ENCODE measurements around the gene ABTB2.
"Not testable (repeated sequence)": the region's sequence is repeated elsewhere in the genome, so short reads cannot be mapped to it uniquely, and the experiment has no call there.

ABTB2 gene

DNA sequence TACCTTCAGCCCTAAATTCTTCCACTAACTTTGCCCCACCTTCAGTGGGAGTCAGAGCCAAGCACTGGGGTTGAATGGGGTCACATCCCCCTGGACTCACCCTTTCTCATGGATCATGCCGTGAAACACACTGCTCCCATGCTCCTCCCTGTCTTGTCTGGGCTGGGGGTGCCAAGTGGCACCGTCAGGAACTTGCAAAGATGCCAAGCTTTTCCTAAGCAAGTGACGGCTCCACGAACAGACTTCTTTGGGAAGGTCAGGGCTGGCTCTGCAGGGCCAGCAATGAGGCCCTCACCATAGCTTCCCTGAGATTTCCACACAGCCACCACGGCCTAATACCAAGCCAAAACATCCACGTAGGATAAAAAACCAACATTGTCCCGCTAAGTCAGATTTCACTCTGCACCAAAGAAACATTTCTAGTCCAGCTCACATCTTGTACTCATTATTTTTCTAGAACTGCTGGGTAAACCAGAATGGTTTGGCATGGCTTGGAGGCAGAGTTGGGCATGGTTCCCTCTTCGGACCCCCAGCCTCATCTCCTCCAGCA, 175.9 kb downstream of the ABTB2 start:
- no peak for DNase-seq

DNA sequence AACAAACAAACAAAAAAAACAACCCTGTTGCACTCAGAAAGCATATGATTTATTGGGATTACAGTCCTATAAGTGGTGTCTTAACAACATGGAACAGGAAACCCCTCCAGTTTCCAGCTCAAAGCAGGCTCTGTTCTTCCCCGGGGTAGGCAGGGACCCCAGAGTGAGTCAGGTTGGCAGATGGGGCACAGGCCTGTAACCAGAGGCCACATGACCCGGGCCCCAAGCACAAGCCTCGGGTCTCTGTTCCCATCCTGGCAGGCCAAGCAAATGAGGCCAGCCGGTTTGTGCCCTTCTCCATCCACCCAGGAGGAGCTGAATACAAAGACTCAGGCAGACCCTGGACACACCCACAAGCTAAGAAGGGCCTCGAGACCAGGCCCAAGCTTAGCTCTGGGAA, 176.6 kb downstream of the ABTB2 start:
- DNase-seq, result no peak

DNA sequence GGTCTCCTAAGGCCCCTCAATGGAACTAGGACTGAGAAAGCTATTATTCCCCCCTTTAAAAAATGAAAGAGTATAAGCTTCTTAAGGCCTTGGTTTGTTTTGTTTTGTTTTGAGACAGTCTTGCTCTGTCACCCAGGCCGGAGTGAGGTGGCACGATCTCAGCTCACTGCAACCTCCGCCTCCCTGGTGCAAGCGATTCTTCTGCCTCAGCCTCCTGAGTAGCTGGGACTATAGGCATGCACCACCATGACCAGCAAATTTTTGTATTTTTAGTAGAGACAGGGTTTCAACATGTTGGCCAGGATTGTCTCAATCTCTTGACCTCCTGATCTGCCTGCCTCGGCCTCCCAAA, 177.0 kb downstream of the ABTB2 start:
- not testable (repeated sequence) for DNase-seq

- no peak for DNase-seq
Observed at GRCh38 chr11:34180040-34180813, 177.6 kb downstream of the ABTB2 start.

DNA sequence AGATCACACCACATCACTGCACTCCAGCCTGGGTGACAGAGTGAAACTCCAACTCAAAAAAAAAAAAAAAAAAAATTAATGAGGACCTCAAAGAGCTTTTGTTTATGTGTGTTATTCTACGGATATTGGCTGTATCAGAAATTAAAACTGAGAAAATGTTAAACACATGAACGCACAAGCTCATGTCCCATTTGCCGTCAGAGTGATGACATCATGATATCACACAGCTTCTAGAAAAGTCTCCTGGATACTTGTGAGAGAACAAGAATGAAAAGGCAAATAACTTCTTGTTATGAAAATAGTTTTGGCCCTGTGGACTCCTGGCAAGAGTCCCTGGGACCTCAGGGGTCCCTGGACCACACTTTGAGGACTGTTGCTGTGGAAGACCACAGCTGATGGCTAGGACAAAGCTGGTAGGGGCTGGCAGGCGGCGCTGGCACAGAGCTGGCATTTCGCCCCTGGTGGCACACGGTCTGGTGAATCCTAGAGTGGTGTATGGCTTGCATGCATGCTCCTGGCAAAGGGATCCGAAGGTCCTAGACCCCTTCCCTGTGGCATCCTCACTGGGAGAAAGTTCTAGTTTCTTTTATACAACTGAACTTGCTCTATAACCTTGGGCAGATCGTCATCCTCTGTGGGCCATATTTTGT, 178.7 kb downstream of the ABTB2 start:
- no peak for DNase-seq

DNA sequence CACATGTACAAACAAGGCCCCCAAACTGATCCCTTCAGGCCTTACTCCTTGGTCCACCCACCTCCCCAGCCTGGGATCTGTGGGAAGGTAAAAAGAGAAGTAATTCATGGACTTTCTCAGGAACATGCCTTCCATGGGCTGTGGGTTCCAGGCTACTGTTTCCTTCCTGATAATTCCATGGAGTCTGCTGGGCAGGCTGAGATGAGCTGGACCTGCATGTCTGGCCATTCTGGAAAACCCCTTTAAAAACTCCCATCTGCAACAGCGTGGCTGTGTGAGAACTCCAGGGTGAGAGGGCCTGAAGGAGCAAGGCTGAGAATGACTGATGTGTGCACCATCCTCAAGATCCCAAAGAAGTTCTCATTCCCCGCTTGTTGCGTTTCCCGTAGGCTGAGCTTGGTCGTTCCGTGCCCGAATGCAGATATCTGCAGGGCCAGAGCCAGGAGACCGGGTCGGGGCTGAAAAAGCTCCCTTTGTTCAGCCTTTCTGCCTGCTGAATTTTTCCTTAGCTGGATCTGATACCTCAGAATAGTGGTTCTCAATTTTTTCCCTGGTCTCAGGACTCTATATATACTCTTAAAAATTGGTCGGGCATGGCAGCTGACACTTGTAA, 179.5 kb downstream of the ABTB2 start:
- no peak for DNase-seq

GRCh38 chr11:34176751-34177209, 181.0 kb downstream of the ABTB2 start:
- no peak for DNase-seq

DNA sequence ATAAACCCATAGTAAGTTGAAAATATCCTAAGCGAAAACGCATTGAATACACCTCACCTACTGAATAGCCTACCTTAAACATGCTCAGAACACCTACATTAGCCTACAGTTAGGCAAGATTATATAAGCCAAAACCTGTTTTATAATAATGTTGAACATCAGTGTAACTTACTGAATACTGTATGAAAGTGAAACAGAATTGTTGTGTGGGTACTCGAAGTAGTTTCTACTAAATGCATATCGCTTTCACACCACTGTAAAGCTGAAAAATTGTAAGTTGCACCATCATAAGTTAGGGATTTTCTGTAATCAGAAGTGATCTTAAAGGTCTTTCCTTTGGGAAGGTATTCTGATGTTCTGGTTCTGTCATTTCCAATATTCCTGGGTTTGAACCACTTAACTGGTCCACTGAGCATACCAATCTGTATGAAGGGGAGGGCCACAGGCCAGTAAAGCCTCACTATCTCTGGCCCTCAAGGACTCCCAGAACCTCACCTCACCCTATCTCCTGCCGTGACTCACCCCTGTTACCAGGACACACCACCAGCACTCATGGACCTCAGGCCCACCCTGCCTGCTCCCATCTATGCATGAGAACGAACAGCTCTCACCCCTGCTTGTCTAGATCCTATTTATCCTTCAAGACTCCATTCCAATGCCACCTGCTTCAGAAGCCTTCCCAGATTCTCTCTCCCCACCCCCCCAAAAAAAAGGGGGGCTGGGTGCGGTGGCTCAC, 182.4 kb downstream of the ABTB2 start:
- DNase-seq, result no peak

- DNase-seq, result peak; percentile 48
Observed at GRCh38 chr11:34174412-34175041, 183.3 kb downstream of the ABTB2 start.

DNA sequence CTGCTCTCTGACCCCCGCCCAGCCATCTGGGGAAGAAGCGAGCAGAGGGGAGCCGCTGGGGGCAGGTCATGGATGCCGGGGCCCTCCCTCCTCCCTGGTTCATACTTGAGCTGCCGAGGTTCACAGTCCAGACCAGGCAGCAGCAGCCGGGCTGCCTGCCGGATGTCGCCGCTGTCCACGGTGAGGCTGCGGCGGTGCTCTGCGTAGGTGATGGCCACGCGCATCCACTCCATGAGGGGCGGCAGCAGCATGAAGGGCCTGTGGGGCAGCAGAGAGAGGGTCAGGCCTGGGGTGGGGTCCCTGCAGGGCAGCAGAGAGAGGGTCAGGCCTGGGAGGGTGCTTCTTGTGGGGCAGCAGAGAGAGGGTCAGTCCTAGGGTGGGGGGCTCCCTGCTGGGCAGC, 184.8 kb downstream of the ABTB2 start:
- DNase-seq, result no peak

- DNase-seq, result no peak
Observed at GRCh38 chr11:34169686-34170085, 188.1 kb downstream of the ABTB2 start.

GRCh38 chr11:34168642-34169420, 189.0 kb downstream of the ABTB2 start:
- DNase-seq, result no peak

DNA sequence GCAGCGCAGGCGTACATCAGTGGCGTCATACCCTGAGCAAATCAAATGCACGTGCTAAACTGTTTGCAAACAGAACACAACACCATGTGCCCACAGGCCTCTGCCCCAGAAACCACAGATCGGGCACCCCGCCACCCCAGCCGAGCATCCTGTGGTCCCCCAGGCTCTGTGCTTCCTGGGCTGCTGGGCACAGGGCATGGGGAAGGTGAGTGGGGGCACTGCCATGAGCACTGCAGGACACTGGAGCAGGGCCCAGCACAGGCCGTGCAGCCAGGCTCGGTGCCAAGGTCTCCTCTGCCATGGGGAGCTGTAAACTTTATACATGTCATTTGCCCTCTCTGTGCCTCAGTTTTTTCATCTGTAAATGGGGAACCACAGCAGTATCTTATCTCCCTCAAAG, 189.8 kb downstream of the ABTB2 start:
- no peak for DNase-seq

DNA sequence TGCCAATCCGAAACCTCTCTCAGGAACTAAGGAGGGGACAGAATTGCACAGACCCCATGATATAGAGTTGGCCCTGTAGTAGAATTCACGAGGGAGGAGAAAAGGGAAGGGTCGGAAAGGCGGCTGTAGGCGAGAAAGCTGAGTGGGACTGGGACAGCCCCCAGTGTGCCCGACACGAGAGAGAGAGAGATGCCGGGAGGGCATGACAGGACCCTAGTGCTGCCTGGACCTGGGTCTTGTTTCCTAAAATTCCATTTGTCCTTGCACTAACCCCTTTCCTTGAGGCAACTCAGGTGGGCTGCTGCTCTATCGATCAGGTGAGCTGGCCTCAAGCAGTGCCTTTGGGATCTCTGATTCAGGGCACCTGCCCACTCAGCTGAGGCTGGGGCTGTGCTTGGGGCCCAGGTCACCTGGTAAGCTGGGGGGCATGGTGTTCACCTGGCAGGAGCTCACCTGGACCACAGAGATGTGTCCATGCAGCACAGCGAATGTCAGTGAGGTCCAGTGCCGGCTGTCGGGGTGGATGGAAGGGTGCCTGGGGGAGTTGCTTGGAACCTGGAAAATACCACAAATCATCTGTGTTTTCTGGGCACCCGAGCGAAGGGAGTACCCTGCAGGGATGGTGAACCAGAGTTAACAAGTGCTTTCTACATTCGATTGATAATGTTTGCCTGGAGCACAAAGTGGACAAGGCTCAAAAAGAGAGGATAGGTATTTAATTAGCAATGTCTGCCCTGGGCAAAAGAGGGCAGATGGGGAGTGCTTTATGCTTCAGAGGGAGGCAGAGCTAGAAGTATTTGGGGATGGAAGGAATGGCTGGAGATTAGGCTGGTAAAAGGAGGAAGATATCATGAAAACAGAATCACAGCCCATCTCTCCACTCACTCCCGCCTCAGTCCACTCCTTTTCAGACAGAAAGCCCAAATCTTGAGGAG, 190.7 kb downstream of the ABTB2 start:
- no peak for DNase-seq

DNA sequence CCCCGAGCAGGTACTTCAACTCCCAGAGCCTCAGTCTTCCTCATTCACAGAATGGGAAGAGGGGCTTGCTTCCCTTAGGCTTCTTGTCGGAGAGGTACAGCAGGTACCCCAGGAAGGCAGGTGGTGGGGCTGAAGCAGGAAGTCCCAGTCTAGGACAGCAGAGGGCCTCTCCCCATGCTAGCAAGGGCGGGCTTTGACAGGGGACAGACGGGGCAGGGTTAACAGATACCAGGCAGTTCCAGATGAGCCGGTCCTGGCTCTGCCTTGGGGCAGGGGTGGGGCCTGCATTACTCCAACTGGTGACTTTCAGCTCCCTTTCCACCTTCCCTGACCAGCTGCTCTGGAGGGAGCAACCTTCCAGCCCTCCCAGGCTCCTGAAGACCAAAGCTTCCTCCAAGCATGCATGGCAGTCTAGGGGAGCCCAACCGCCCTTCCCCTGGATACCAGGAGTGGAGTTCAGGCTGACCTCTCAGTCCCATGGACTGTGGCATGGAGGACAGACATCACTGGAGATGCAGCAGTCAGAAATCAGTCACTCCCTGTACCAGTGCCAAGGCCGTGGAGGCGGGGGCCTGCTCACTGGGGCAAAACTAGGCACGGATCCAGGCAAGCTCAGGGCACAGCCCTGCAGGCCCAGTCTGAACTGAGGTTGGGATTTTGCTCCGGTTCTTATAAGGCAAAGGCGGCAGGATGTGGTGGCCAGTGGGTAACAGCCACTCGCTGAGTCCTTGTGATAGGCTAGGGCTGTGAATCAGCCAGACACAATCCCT, 191.8 kb downstream of the ABTB2 start:
- no peak for DNase-seq

GRCh38 chr11:34165121-34165520, 192.7 kb downstream of the ABTB2 start:
- DNase-seq, result no peak

DNA sequence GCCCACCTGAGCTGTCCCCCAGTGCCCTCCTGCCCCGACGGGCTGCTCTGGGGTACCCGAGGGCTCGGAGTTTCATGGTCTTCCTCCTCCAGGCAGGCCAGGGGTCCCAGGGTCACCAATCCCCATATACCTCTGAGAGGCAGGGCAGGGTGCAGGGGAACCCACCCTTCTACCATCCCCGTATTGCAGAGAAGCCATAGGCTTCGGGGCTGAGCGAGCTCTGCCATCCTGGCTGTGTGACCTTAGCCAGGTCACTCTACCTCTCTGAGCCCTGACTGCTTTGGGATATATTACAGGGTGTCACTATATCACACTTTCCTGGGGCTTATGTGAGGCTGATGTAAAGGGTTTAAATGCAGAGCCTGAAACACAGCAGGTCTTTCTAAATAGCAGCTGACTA, 195.0 kb downstream of the ABTB2 start:
- no peak for DNase-seq

DNA sequence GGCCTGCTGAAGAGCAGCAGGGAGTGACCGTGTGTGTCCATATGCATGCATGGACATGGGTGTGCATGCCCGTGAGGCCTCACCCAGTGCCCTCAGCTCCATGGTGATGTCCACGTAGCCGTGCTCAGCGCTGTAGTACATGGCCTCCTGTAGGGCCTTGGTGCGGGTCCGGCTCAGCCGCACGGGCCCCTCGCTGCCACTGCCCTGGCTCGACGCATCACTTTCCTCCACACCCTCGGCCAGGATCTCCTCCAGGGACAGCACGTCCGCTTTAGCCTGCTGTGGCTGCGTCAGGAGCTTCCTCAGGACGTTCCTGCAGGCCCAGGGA, 195.4 kb downstream of the ABTB2 start:
- DNase-seq, result no peak

- DNase-seq, result no peak
Observed at GRCh38 chr11:34161812-34162492, 195.9 kb downstream of the ABTB2 start.
